NK-92 (cell line): ENCODE data around the gene PROSER1.
"Not testable (repeated sequence)": the region's sequence is repeated elsewhere in the genome, so short reads cannot be mapped to it uniquely, and the experiment has no call there.

Experiments used
- DNase-seq: peaks from one replicate; lab custom pipeline; 2025; ENCODE audit not compliant: unreplicated experiment; lab: John Stamatoyannopoulos, UW

PROSER1 gene

GRCh38 chr13:39025433-39025839 lies 12.5 kb downstream of the PROSER1 start:
- DNase-seq, result no peak

- no peak for DNase-seq
Observed at GRCh38 chr13:39023761-39024160, 14.1 kb downstream of the PROSER1 start.

GRCh38 chr13:39023316-39023715 lies 14.6 kb downstream of the PROSER1 start:
- no peak for DNase-seq

DNA sequence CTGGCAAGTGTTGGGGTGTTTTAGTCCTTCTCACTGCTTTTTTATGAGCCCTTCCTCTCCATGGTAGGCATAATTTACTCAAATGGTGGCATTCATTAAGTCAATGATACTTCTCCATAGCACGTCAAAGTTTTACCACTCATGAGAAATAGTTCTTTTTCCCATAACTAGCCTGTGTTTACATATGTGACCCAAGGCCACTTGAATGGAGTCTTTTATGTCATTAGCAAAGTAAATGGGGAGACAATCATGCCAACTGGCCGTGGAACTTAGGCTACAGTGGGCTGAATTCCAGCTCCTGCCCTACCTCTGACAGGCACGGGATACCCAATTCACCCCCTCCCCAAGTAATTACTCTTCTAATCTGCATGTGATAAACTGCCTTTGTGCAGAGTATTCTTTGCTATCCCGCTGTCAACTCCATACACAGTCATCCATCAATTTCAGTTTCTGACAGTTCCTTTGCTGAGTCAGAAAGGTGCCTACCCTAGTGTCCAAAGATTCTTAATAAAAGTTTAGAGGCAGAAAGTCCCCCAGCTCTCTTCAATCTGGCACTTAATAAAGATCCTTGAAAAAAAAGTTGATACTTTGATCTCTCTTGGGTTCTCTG lies 16.9 kb downstream of the PROSER1 start:
- DNase-seq, result no peak

DNA sequence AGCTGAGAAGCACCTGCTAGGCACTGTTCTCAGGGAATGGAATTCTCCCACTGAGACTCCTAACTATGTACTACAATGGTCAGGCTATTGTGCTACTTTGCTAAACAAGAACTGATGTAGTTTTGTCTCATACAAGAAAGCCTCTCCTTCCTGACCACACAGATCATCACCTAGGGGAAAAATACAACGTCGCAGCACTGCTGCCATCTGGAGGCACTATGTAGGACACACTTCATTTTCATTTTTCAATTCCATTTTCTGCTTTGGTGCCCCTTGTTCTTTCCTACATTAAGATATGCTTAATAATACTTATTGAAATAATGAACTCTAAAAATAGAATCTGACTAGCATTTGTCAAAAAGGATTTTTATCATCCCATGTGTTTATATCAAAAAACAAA lies 21.1 kb downstream of the PROSER1 start:
- DNase-seq, result no peak

DNA sequence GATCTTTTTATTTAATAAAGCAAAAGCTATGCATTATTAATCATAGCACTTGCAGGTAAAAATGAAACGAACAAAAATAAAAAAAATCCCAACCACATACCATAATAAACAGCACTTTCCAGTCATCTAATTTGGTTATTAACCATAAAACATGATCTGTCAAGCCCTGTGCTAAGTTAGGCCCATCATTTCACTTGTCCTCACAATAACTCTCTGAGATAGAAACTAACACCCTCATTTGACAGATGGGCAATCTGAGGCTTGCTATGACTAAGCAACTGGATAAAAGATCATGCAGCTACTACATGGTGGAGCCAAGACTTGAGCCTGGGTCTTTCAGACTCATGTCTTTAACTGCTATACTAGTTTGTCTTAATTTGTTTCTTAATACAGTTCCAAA lies 21.8 kb downstream of the PROSER1 start:
- no peak for DNase-seq

- no peak for DNase-seq
Observed at GRCh38 chr13:39013462-39013861, 24.4 kb downstream of the PROSER1 start.

- DNase-seq, result no peak
Observed at GRCh38 chr13:39012608-39013007, 25.3 kb downstream of the PROSER1 start.

DNA sequence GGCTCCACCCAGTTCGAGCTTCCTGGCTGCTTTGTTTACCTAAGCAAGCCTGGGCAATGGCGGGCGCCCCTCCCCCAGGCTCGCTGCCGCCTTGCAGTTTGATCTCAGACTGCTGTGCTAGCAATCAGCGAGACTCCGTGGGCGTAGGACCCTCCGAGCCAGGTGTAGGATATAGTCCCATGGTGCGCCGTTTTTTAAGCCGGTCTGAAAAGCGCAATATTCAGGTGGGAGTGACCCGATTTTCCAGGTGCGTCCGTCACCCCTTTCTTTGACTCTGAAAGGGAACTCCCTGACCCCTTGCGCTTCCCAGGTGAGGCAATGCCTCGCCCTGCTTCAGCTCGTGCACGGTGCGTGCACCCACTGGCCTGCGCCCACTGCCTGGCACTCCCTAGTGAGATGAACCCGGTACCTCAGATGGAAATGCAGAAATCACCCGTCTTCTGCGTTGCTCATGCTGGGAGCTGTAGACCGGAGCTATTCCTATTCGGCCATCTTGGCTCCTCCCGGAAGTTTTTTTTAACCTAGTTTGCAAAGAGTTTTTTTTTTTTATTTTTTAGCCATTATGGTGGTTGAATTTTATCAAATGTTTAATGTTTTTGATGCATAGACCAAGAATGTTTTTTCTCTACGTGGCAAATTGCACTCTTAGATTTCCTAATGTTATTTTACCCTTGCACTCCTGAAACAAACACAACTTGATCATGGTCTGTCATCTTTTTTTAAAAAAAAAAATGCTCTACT lies 31.3 kb downstream of the PROSER1 start:
- not testable (repeated sequence) for DNase-seq

DNA sequence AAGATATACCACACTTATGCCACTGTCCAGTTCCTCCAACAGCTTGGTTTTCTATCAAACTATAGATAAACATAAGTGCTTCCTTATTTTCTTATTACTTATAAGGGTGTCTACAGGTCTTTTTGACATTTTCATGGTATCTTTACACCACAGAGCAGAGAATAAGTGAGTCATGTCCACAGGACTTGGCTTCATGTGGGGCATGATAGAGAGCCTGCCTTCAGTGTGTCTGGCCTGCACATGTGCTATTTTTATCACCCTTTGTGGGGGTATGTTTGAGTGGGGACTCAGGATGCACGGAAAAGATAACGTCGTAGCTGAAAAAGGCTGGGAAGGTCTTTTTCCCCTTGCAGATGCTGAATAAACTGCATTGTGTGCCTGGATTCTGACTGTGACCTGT lies 39.1 kb downstream of the PROSER1 start:
- no peak for DNase-seq

DNA sequence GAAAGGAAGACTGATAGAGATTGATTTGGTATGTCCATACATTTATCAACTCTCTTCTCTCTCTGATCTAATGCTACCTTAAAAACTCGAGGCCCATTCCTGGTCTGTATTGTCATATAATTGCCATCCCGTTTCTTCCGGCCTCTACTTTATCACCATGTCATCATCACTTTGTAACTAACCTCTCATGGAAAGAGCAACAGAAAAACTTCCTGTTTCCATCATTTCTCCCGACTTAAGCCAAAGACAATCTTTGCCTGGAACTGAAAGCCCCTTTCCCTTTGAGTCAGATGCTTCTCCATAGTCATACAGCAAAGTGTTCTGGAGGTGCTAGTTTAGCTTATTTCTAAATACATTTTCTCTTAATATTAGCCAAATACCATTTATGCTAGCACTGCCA lies 44.5 kb downstream of the PROSER1 start:
- no peak for DNase-seq

DNA sequence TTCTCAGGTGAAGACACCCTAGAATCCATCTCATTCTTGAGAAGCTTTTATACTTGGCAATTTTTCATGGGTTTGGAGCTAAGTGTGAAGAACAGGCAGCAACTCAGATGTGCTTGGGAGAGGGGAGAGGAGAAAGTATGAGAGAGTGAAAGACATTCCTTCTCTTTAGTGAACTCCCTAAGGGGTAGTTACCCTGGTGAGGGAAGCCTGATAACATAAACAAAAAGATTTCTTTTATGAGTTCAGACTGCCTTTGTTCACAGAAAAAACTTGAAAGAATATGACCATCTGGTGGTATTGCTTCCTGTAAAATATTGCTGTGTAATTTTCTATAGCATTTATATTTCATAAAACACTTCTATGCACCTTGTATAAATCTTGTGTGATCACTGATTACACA lies 47.2 kb downstream of the PROSER1 start, which contains the start of gene STOML3:
STOML3 (minus strand) TSS at position 139 of the 400 bp plus-strand sequence; CDS start at position 29, 110 bp downstream.
- no peak for DNase-seq

- no peak for DNase-seq
Observed at GRCh38 chr13:38981096-38981495, 56.8 kb downstream of the PROSER1 start.

GRCh38 chr13:38980750-38981078 lies 57.2 kb downstream of the PROSER1 start:
- no peak for DNase-seq

DNA sequence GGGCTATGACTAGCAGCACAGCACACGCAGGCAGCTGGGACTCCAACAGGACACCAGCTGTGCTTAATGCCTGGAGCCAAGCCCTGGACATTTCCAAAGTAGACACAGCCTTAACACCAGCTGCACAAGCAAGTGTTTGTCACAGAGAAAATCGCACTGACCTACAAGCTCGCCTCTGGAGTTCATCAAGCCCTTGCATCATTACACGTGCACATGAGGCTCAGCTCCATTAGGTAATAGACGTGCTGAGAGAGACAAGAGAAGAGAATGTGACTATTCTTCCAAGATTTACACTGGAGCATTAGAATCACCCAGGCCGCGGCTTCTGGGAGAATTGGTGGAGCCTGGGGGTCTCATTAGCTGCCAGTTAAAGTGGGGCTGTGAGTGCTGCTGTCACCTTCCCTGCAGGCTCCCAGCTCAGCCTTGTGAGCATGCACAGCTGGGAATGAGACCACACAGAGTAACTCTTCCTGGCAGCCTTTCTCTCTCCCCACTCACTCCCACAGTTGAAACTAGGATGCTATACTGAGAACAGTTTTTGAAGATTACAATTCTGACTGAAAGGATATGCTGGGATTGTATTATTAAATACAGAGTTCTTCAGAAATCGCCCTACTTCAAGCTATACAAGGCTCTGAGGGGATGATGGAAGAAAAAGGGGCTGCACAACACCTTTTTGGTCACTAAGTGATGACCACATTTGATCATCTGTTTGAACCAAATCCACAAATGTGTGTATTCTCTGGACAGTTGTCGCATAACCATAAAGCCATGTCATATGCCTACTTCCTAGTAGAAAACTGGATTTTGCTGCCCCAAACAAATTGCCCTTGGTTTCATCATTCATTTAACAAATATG lies 57.8 kb downstream of the PROSER1 start:
- DNase-seq, result no peak

- no peak for DNase-seq
Observed at GRCh38 chr13:38970380-38971051, 67.4 kb downstream of the PROSER1 start.

- no peak for DNase-seq
Observed at GRCh38 chr13:38969187-38969586, 68.7 kb downstream of the PROSER1 start.

DNA sequence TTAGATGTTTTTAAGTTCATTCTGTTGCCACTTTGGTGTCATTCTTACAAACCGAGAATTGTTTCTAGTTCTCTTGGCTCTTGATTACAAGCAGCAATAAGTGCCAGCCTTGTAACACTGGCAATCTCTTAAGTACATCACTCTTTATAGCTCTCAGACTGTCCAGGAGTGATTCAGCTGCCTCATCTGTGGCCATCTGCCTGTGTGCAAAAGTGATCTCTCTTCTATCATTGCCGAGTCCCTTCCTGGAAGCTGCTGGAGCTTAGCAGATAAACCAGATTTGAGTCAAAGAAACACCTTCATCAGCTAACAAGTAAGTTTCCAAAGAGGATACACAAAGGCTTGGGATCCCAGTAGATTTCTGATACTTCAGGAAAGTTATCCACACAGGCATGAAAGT lies 70.4 kb downstream of the PROSER1 start:
- DNase-seq, result no peak

DNA sequence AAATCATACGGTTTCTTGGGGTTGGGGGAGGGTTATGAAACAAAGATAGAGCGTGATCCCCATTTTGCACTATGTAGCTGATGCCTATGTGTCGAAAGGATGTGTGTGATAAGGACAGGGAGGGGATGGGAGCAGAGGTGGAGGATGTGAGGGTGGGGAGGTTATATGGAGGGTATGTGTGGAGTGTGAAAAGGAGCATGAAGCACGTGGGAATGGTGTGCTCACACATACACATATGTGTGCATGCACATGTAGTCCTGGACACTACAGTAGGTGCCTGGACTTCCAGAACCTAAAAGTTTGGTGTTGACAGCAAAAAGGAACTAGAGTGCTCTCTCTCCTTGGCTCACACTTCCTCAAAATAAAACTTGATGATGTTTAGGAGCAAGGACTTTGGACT lies 72.6 kb downstream of the PROSER1 start:
- DNase-seq, result no peak

DNA sequence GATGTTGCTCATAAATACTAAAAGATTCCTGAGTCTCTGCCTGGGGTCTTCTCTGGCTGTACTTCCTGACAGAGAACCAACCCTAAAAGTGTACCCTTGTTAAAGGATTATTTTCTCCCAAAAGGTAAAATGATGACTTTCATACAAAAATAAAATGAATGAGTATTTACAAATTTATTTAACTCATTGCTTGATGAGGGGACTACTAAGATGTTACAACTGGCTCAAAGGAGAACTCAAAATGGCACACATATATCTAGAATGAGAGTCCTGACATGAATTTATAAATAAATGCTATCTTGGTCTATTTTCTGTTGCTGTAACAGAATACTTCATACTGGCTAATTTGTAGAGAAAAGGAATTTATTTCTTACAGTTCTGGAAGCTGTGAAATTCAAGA lies 77.7 kb downstream of the PROSER1 start:
- no peak for DNase-seq
